GM12878 (cell line): Measurements from ENCODE around the gene HEG1. TPM values are rescaled to one million over a fixed set of nuclear protein-coding genes. Genes with fewer than 3 reads are reported as not detected.

Experiments used
- ATAC-seq: fragments of 200-7000 bp; cut with Tn5 transposase; 3 replicates; pipeline ENCODE4 v1.9.1; 2020; ENCODE audit warnings: mild to moderate bottlenecking, moderate library complexity
- BruUV-seq: library from RNA; stranded (reverse); fragments of 400-500 nt; replicated peaks from 2 replicates; lab custom pipeline; 2021; lab: Mats Ljungman, UMichigan
- CTCF ChIA-PET: fragments of 300-600 bp; sonication (Branson Sonifier 250); formaldehyde crosslinking; extraction: SDS; loops from one replicate; lab custom pipeline; 2021; ENCODE audit warnings: inconsistent platforms; lab: Yijun Ruan, JAX
- POLR2A ChIA-PET: fragments of 350-600 bp; formaldehyde crosslinking; extraction: SDS; loops from one replicate; lab custom pipeline; 2021; ENCODE audit warnings: inconsistent platforms; lab: Charles Lee
- RAD21 ChIA-PET: fragments of 300-600 bp; sonication (Branson Sonifier 250); formaldehyde crosslinking; loops from one replicate; lab custom pipeline; 2023; ENCODE audit warnings: antibody characterized with exemption; ENCODE audit not compliant: unreplicated experiment; lab: Charles Lee
- SMC1A ChIA-PET: fragments of 300-600 bp; sonication (Branson Sonifier 250); formaldehyde crosslinking; loops from one replicate; lab custom pipeline; 2023; ENCODE audit not compliant: unreplicated experiment, uncharacterized antibody; lab: Charles Lee
- DNase-seq: peaks from one replicate; pipeline ENCODE4 v3.0.0-alpha.2; 2011; ENCODE audit warnings: low read depth, low spot score
- FAIRE-seq: peaks from 3 replicates; lab custom pipeline; 2011; peaks lifted over from hg19 to GRCh38; lab: Jason Lieb, UNC
- H2AFZ ChIP-seq: 2 replicates; pipeline ENCODE4 v1.6.0; 2011; ENCODE audit warnings: low read depth, low read length, control low read depth; ENCODE audit not compliant: control insufficient read depth
- H3K27ac ChIP-seq: 2 replicates; pipeline ENCODE4 v1.5.1; 2011; ENCODE audit warnings: control low read depth; ENCODE audit not compliant: control insufficient read depth, insufficient read depth
- H3K27me3 ChIP-seq, 2 experiments: replicated peaks in 1 of 2; 2 replicates each; pipeline versions ENCODE4 v1.6.0 to v1.6.1; 2011; ENCODE audit warnings: low read length in 1 of 2; ENCODE audit not compliant: control insufficient read depth in 2 of 2, insufficient read depth in 2 of 2
- H3K36me3 ChIP-seq, 2 experiments: 2 replicates each; pipeline ENCODE4 v1.5.1; 2011; ENCODE audit warnings: low read length in 1 of 2; ENCODE audit not compliant: control insufficient read depth in 2 of 2, insufficient read depth in 2 of 2
- H3K4me1 ChIP-seq: 2 replicates; pipeline ENCODE4 v1.6.1; 2011; ENCODE audit warnings: mild to moderate bottlenecking, low read length, moderate library complexity, mixed read lengths; ENCODE audit not compliant: control insufficient read depth, insufficient read depth
- H3K4me2 ChIP-seq: 2 replicates; pipeline ENCODE4 v1.6.0; 2011; ENCODE audit warnings: control low read depth; ENCODE audit not compliant: control insufficient read depth, insufficient read depth
- H3K4me3 ChIP-seq: fragments of 200-600 bp; sonication (generic); 2 replicates; pipeline ENCODE4 v1.5.1; 2016
- H3K79me2 ChIP-seq: 2 replicates; pipeline ENCODE4 v1.6.0; 2011; ENCODE audit warnings: low read length; ENCODE audit not compliant: control insufficient read depth, insufficient read depth
- H3K9ac ChIP-seq: 2 replicates; pipeline ENCODE4 v1.8.0; 2011; ENCODE audit warnings: low read length, control low read depth, mixed read lengths; ENCODE audit not compliant: control insufficient read depth, insufficient read depth
- H3K9me3 ChIP-seq: replicated peaks from 3 replicates; pipeline ENCODE4 v1.5.1; 2011; ENCODE audit warnings: mild to moderate bottlenecking, low read length; ENCODE audit not compliant: control insufficient read depth, insufficient read depth
- H4K20me1 ChIP-seq: 2 replicates; pipeline ENCODE4 v1.6.0; 2011; ENCODE audit not compliant: control insufficient read depth, insufficient read depth
- BHLHE40 ChIP-seq, 2 experiments: fragments of 450-650 bp in 1 of 2; IDR thresholded peaks; 2 replicates each; pipeline ENCODE4 v1.6.1; 2011 to 2017; ENCODE audit warnings: low read depth in 2 of 2, borderline replicate concordance in 1 of 2, improper control_type of control experiment in 1 of 2, low read length in 1 of 2, mild to moderate bottlenecking in 1 of 2
- CHD4 ChIP-seq: fragments of 200-600 bp; sonication (generic); IDR thresholded peaks from 2 replicates; pipeline ENCODE4 v1.6.1; 2016; ENCODE audit warnings: mild to moderate bottlenecking
- HCFC1 ChIP-seq: fragments of 150-350 bp; IDR thresholded peaks from 2 replicates; pipeline ENCODE4 v1.6.1; 2014; ENCODE audit warnings: low read length
- HDAC2 ChIP-seq: fragments of 200-600 bp; sonication (generic); IDR thresholded peaks from 2 replicates; pipeline ENCODE4 v1.6.1; 2017
- HSF1 ChIP-seq: fragments of 150-350 bp; IDR thresholded peaks from 2 replicates; pipeline ENCODE4 v1.6.1; 2014; ENCODE audit warnings: mild to moderate bottlenecking, low read depth, low read length
- IRF4 ChIP-seq: IDR thresholded peaks from 2 replicates; pipeline ENCODE4 v1.6.1; 2011; ENCODE audit warnings: low read depth, low read length
- KLF5 ChIP-seq: fragments of 450-650 bp; IDR thresholded peaks from 2 replicates; pipeline ENCODE4 v1.6.1; 2014; ENCODE audit warnings: mild to moderate bottlenecking; ENCODE audit not compliant: partially characterized antibody
- MEF2A ChIP-seq: IDR thresholded peaks from 2 replicates; pipeline ENCODE4 v1.6.1; 2011; ENCODE audit warnings: low read depth, mild to moderate bottlenecking, low read length, moderate library complexity; ENCODE audit not compliant: insufficient read depth
- SMAD5 ChIP-seq: IDR thresholded peaks from 2 replicates; pipeline ENCODE4 v1.6.1; 2016; ENCODE audit warnings: antibody characterized with exemption, low read depth
- SP1 ChIP-seq: IDR thresholded peaks from one replicate; pipeline ENCODE4 v1.6.1; 2011; ENCODE audit warnings: low read depth, low read length
- ZSCAN29 ChIP-seq: fragments of 450-650 bp; IDR thresholded peaks from 2 replicates; pipeline ENCODE4 v1.6.1; 2017; ENCODE audit warnings: mild to moderate bottlenecking, moderate library complexity
- WGBS: methylation state at CpG from one replicate; pipeline ENCODE4 v1.1.6; 2016; ENCODE audit warnings: low lambda C conversion rate; ENCODE audit not compliant: insufficient replicate concordance, insufficient coverage; ENCODE audit errors: missing lambda C conversion rate; 5-methylcytosine and 5-hydroxymethylcytosine counted together
- in situ Hi-C: fragments of 300-500 bp; cut with MboI; formaldehyde crosslinking; loops from 9 replicates; pipeline ENCODE4 v1.14.3; 2018; ENCODE audit warnings: mixed read lengths
- intact Hi-C: fragments of 100-400 bp; cut with micrococcal nuclease; formaldehyde crosslinking; loops from one replicate; pipeline ENCODE4 v1.14.2; 2022; ENCODE audit not compliant: unreplicated experiment
- polyA plus RNA-seq, 11 experiments: library from polyadenylated mRNA; depleted of rRNA in 4 of 11; unstranded in 6 of 11; stranded (reverse) in 5 of 11; fragments of >200 nt; fragmentation: Nextera tagmentation in 4 of 11; fragmentation: Illumina TruSeq in 1 of 11; extraction: Ambion mirVana in 4 of 11; extraction: Trizol in 1 of 11; gene quantifications; 1 replicate in 1 of 11; 2 replicates in 10 of 11; pipeline versions ENCODE4 v1.2.1 to v1.2.3, GENCODE V29; 2011 to 2016; ENCODE audit warnings: inconsistent platforms in 2 of 11, missing spikeins in 2 of 11, low read depth in 1 of 11
- total RNA-seq, 4 experiments: library from RNA; depleted of rRNA in 3 of 4; stranded (reverse); fragments of >200 nt in 3 of 4; fragmentation: Illumina TruSeq in 1 of 4; extraction: Trizol in 1 of 4; gene quantifications; 2 replicates each; pipeline versions ENCODE4 v1.2.1 to v1.2.3, GENCODE V29; 2013 to 2021

HEG1 gene
- total and polyA plus RNA-seq, 10 of the 15 experiments (the other 5 are each of a cell fraction or from before 2014, with no cell fraction given), result 2.2 to 32.1 (median 7.6) TPM

DNA sequence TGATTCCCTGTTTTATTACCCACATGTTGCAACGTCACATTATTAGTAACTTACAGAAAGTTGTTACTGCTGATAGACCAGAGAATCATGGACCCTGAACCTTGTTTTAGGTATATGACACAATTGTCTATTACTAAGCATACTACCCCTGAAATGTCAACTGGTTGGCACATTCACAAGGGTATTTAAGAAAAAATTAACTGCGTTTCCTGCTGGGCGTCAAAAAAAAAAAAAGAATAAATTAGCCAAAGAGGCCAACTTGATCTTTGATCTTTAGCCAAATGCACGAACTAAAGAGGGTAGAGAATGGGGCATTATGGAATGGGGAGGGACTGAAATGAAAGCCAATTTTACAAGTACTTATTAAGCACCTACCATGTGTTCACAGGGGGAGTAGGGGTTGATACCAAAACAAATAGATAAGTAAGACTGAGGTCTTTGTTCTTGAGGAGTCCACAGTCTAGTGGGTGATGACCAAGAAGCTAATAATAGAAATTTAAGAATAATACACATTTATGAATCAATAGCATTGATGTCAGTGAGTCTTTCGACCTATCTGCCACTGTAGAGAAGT is 103.4 kb downstream of the HEG1 start:
- no peaks in the 10 kb centered on the region; a peak in 1 of 4 replicates for H3K27me3 ChIP-seq
- WGBS, result 49% methylated on average over 5 of the region's 5 CpGs
- no peaks in the 10 kb centered on the region for H4K20me1 ChIP-seq
- intact Hi-C loops, result no loop called here
- H3K4me2 ChIP-seq, result no peak overlapping the region
- no TSS peak for BruUV-seq
- ChIA-PET SMC1A (interaction anchor here (0.5 to 2.2 kb wide), 7 partner anchors 10 to 155 kb away, joined by 3 to 8 read pairs (median 4); no protein-coding TSS in a partner anchor), CTCF (interaction anchor here (1.2 to 1.7 kb wide), 3 partner anchors 13 to 28 kb away, joined by 3 to 5 read pairs (median 5); no protein-coding TSS in a partner anchor), POLR2A (no interaction called here), RAD21 (no interaction called here)
- no peak overlapping the region for H3K9ac ChIP-seq
- H2AFZ ChIP-seq, result no peak overlapping the region
- H3K4me1 ChIP-seq, result no peaks in the 10 kb centered on the region
- no peak overlapping the region for H3K4me3 ChIP-seq
- no peaks in the 10 kb centered on the region for H3K9me3 ChIP-seq
- in situ Hi-C loops, result no loop called here
- TF ChIP-seq HDAC2 (no peak), SMAD5 (no peak), HCFC1 (no peak), MEF2A (no peak), IRF4 (no peak), HSF1 (no peak), KLF5 (no peak), BHLHE40 (IDR thresholded peaks at IDR 0.05; ENCODE audit: borderline replicate concordance in 1 of 2, low read depth in 2 of 2, low read length in 1 of 2) (no peak), ZSCAN29 (no peak), SP1 (no peak), CHD4 (no peak)
- DNase-seq (no peak), ATAC-seq (no peak), FAIRE-seq (no peak)
- no peaks in the 10 kb centered on the region for H3K36me3 ChIP-seq
- H3K27ac ChIP-seq, result no peak overlapping the region
- H3K79me2 ChIP-seq, result no peaks in the 10 kb centered on the region
